ENCODE results near the gene YY1.

Gene YY1

DNA sequence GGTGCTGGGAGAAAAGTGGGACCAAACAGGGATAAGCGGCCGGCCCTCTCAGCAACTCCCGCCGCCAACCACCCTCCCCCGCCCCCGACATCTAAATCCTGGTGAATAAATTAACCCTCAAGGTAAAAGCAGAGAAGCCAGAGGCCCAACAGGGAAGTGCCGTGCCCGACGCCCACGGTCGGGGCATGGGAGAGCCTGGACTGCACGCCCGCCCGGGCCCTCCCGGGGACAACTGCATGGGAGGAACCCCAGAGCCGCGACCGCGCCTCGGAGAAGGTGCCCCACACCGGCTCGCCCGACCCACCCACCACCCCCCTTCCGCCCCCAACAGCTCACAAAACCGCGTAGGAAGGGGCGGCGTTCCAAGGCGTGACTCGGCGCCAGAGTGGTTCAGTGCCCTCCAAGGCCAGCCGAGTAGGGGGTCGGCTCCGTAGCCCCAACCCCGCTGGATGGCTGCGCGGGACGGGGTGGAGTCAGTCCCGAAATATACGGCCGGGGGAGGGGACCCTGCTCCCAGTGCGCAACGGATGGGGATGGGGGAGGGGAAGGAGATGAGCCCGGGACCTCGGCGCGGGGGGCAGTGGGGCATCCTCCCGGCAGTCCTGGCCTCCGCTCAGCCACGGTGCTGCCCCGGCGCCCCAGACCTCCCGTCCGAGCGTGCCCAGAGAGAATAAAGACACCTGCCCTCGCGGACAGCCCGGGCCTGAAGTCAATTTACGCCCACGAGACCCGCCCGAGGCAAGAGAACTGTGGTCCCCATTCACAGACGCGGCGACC is 66.6 kb downstream of the YY1 start:
- no peak for TF ChIP-seq ARNTL (CRISPR knock-in tag; IDR thresholded peaks at IDR 0.05; ENCODE audit: borderline replicate concordance, low read depth)
- no peak for TF ChIP-seq CREB5 (CRISPR knock-in tag; IDR thresholded peaks at IDR 0.05; ENCODE audit: low read depth)
- peak; percentile 18 for ATAC-seq

DNA sequence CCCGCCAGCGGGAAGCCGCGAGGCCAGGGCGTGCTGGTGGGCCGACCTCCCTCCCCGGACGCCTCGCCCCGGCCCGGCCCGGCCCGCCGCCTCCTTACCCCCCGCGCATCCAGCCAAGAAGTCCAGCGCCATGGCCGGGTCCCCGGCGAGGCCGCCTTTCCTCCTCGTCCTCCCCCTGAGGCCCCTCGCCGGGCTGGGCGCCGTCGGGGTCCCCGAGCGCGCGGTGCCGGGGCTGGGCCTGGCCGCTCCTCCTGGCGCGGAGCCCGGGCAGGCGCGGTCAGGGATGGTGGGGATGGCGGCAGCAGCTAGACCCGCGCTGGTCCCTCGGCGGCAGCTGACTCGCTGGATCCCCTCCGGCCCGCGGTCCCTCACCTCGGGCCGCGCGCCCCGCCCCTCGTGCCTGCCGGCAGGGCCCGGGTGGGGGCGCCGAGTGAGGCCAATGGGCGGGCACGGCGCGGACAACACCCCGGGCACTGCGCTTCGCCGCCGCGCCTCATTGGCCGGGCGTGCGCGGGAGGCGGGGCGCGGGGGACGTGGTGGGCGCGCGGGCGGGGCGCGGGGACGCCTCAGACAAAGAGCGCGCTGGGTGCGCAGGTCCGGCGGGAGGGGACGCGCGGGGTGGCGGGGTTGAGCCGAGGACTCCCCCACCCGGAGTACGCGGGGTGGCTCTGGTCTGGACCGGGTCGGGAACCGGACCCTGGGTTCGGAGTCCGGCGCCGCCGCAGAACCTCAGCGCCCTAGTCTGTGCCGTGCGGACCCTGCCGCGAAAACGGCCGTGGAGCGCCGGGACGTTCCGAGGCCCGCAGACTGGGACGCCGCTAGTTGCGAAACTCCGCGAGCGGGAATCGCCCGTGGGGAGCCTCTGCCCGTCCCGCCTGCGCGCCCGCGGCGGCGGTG is 67.4 kb downstream of the YY1 start, which contains the start of gene SLC25A29:
SLC25A29 (minus strand) TSS at position 344 of the 897 bp plus-strand sequence; CDS start at position 132, 212 bp downstream.
- peak; percentile 84 for ATAC-seq
- TF ChIP-seq ESRRG (CRISPR knock-in tag; IDR thresholded peaks at IDR 0.05) (no peak), ZC3H10 (CRISPR knock-in tag; IDR thresholded peaks at IDR 0.05) (no peak), PATZ1 (CRISPR knock-in tag; IDR thresholded peaks at IDR 0.05; ENCODE audit: borderline replicate concordance) (no peak), CSDC2 (CRISPR knock-in tag; IDR thresholded peaks at IDR 0.05) (no peak), ZNF70 (CRISPR knock-in tag; IDR thresholded peaks at IDR 0.05) (no peak), CREB5 (CRISPR knock-in tag; IDR thresholded peaks at IDR 0.05; ENCODE audit: low read depth) (no peak), ZNF8 (CRISPR knock-in tag; IDR thresholded peaks at IDR 0.05) (no peak), POU6F1 (CRISPR knock-in tag; IDR thresholded peaks at IDR 0.05; ENCODE audit: borderline replicate concordance, low read depth) (no peak), GLIS3 (CRISPR knock-in tag; IDR thresholded peaks at IDR 0.05) (no peak), OSR1 (CRISPR knock-in tag; IDR thresholded peaks at IDR 0.05) (no peak), ZNF565 (CRISPR knock-in tag; conservative IDR thresholded peaks at IDR 0.05; ENCODE audit: low read depth) (no peak), ZFP3 (CRISPR knock-in tag; IDR thresholded peaks at IDR 0.05) (no peak), SNAI2 (CRISPR knock-in tag; IDR thresholded peaks at IDR 0.05) (no peak), BACH2 (CRISPR knock-in tag; IDR thresholded peaks at IDR 0.05; ENCODE audit: borderline replicate concordance) (no peak), ARNTL (CRISPR knock-in tag; IDR thresholded peaks at IDR 0.05; ENCODE audit: borderline replicate concordance, low read depth) (no peak), PPARA (CRISPR knock-in tag; IDR thresholded peaks at IDR 0.05; ENCODE audit: borderline replicate concordance) (no peak), ISL1 (CRISPR knock-in tag; IDR thresholded peaks at IDR 0.05) (no peak)
- TF ChIP-seq, protein P1, sequence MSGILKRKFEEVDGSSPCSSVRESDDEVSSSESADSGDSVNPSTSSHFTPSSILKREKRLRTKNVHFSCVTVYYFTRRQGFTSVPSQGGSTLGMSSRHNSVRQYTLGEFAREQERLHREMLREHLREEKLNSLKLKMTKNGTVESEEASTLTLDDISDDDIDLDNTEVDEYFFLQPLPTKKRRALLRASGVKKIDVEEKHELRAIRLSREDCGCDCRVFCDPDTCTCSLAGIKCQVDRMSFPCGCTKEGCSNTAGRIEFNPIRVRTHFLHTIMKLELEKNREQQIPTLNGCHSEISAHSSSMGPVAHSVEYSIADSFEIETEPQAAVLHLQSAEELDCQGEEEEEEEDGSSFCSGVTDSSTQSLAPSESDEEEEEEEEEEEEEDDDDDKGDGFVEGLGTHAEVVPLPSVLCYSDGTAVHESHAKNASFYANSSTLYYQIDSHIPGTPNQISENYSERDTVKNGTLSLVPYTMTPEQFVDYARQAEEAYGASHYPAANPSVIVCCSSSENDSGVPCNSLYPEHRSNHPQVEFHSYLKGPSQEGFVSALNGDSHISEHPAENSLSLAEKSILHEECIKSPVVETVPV (CRISPR knock-in tag; IDR thresholded peaks at IDR 0.05): no peak

DNA sequence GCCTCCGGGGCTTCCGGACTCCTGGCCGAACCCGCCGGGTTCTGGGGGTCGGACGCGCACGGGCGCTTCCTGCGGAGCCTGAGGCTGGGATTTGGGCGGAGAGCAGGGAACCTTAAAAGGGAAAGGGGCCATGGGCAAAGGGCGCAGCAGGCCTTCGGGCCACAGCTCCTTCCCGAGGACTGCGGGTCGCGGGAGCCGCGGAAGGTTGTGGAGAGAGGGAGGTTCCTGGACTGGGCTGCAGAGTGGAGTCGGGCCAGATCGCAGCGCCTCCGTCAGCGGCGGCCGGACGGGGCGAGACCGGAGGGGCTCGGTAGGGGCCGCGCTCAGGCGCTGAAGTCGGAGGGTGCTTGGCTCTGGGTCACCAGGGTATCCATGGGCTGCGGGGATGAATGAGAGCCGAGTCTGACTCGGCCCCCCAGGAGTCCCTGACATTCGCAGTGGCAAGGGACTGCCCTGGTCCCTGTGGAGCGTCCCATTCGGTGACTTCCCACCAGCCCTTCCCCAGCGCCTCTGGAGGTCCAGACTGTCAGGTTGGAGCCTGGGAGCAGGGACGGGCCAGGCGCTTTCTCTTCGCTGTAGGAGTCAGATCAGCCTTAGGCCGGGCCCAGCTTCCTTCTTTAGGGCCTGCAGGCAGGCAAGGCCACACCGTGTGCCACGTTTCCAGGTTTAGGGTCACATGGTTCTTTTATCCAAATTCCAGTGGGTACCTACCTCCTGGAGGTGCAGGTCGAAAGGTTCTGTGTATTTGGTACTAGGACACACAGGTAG is 68.2 kb downstream of the YY1 start:
- ATAC-seq: peak; percentile 43
- TF ChIP-seq TCF4 (CRISPR knock-in tag; IDR thresholded peaks at IDR 0.05; ENCODE audit: borderline replicate concordance) (no peak), PATZ1 (CRISPR knock-in tag; IDR thresholded peaks at IDR 0.05; ENCODE audit: borderline replicate concordance) (no peak), POU6F1 (CRISPR knock-in tag; IDR thresholded peaks at IDR 0.05; ENCODE audit: borderline replicate concordance, low read depth) (no peak), SNAI2 (CRISPR knock-in tag; IDR thresholded peaks at IDR 0.05) (no peak), ZC3H10 (CRISPR knock-in tag; IDR thresholded peaks at IDR 0.05) (no peak), CREB5 (CRISPR knock-in tag; IDR thresholded peaks at IDR 0.05; ENCODE audit: low read depth) (no peak), ZNF70 (CRISPR knock-in tag; IDR thresholded peaks at IDR 0.05) (no peak), RARB (CRISPR knock-in tag; IDR thresholded peaks at IDR 0.05) (no peak), ZFP3 (CRISPR knock-in tag; IDR thresholded peaks at IDR 0.05) (no peak)

Measured in SK-N-SH treated with all-trans-retinoic acid at 6 μM for 48 hours (cell line).